ENCODE measurements around the gene GADD45B. TPM values are rescaled to one million over a fixed set of nuclear protein-coding genes. Genes with fewer than 3 reads are reported as not detected.

GADD45B gene
- total RNA-seq, 1 experiment from 2014 or later, result 16.4 TPM

GRCh38 chr19:2511570-2511969 is 35.6 kb downstream of the GADD45B start:
- DNase-seq (ENCODE audit: low spot score), result no peak
- Histone ChIP-seq H3K9me3 (ENCODE audit: low read depth, low read length, poor library complexity, severe bottlenecking) (no peaks in the 10 kb centered on the region), H3K36me3 (ENCODE audit: insufficient read depth, low read length, poor library complexity, severe bottlenecking) (no peaks in the 10 kb centered on the region), H3K4me3 (ENCODE audit: low read depth, low read length, poor library complexity, severe bottlenecking) (no peak overlapping the region), H3K4me1 (ENCODE audit: insufficient read depth, low read length, poor library complexity, severe bottlenecking) (peaks cover 13% of the 10 kb centered on the region), H3K27me3 (replicated peaks; ENCODE audit: insufficient read depth, low read depth, low read length, poor library complexity) (no peaks in the 10 kb centered on the region), H3K27ac (ENCODE audit: low read depth, low read length, poor library complexity, severe bottlenecking) (no peak overlapping the region)
- no TSS peak for BruUV-seq (replicated peaks)
- ChIA-PET POLR2A (ENCODE audit: low non-redundant PET) (no interaction called here), CTCF (no interaction called here)
- TF ChIP-seq CTCF (conservative IDR thresholded peaks at IDR 0.05; ENCODE audit: low read depth, low read length) (no peak), EZH2 (IDR thresholded peaks at IDR 0.05; ENCODE audit: borderline replicate concordance, low read depth, low read length, poor library complexity, severe bottlenecking) (no peak)
- intact Hi-C loops (cut with micrococcal nuclease; ENCODE audit: unreplicated experiment), result no loop called here

- Histone ChIP-seq H3K4me1 (ENCODE audit: insufficient read depth, low read length, poor library complexity, severe bottlenecking) (peaks cover 9% of the 10 kb centered on the region), H3K27ac (ENCODE audit: low read depth, low read length, poor library complexity, severe bottlenecking) (no peak overlapping the region), H3K27me3 (replicated peaks; ENCODE audit: insufficient read depth, low read depth, low read length, poor library complexity) (no peaks in the 10 kb centered on the region), H3K4me3 (ENCODE audit: low read depth, low read length, poor library complexity, severe bottlenecking) (no peak overlapping the region), H3K9me3 (ENCODE audit: low read depth, low read length, poor library complexity, severe bottlenecking) (no peaks in the 10 kb centered on the region), H3K36me3 (ENCODE audit: insufficient read depth, low read length, poor library complexity, severe bottlenecking) (no peaks in the 10 kb centered on the region)
- no peak for TF ChIP-seq EZH2 (IDR thresholded peaks at IDR 0.05; ENCODE audit: borderline replicate concordance, low read depth, low read length, poor library complexity, severe bottlenecking)
- no peak for TF ChIP-seq CTCF (conservative IDR thresholded peaks at IDR 0.05; ENCODE audit: low read depth, low read length)
- no peak for DNase-seq (ENCODE audit: low spot score)
- intact Hi-C loops (cut with micrococcal nuclease; ENCODE audit: unreplicated experiment), result no loop called here
- no TSS peak for BruUV-seq (replicated peaks)
- ChIA-PET POLR2A (ENCODE audit: low non-redundant PET) (no interaction called here), CTCF (no interaction called here)
Observed at GRCh38 chr19:2511991-2512390, 36.1 kb downstream of the GADD45B start.

GRCh38 chr19:2512523-2513431 is 36.9 kb downstream of the GADD45B start:
- TF ChIP-seq CTCF (conservative IDR thresholded peaks at IDR 0.05; ENCODE audit: low read depth, low read length) (no peak), EZH2 (IDR thresholded peaks at IDR 0.05; ENCODE audit: borderline replicate concordance, low read depth, low read length, poor library complexity, severe bottlenecking) (no peak)
- Histone ChIP-seq H3K4me1 (ENCODE audit: insufficient read depth, low read length, poor library complexity, severe bottlenecking) (peaks cover 7% of the 10 kb centered on the region), H3K27me3 (replicated peaks; ENCODE audit: insufficient read depth, low read depth, low read length, poor library complexity) (no peaks in the 10 kb centered on the region), H3K9me3 (ENCODE audit: low read depth, low read length, poor library complexity, severe bottlenecking) (no peaks in the 10 kb centered on the region), H3K4me3 (ENCODE audit: low read depth, low read length, poor library complexity, severe bottlenecking) (no peak overlapping the region), H3K36me3 (ENCODE audit: insufficient read depth, low read length, poor library complexity, severe bottlenecking) (no peaks in the 10 kb centered on the region), H3K27ac (ENCODE audit: low read depth, low read length, poor library complexity, severe bottlenecking) (no peak overlapping the region)
- POLR2A ChIA-PET (ENCODE audit: low non-redundant PET), result interaction anchor here (0.6 kb wide), 1 partner anchor 211 kb away, joined by 20 read pairs; no protein-coding TSS in a partner anchor
- intact Hi-C loops (cut with micrococcal nuclease; ENCODE audit: unreplicated experiment), result no loop called here
- DNase-seq (ENCODE audit: low spot score), result no peak
- BruUV-seq (replicated peaks), result no TSS peak
- CTCF ChIA-PET, result no interaction called here

Measured in A673 (cell line).